Smooth muscle cell (in vitro differentiated cells): ENCODE data around the gene CHAD. TPM values are rescaled to one million over a fixed set of nuclear protein-coding genes. Genes with fewer than 3 reads are reported as not detected.
"Not testable (repeated sequence)": the region's sequence is repeated elsewhere in the genome, so short reads cannot be mapped to it uniquely, and the experiment has no call there.

Experiments used
- DNase-seq: peaks from one replicate; lab custom pipeline; 2025; ENCODE audit not compliant: unreplicated experiment; lab: John Stamatoyannopoulos, UW
- H2AFZ ChIP-seq: fragments of 200-600 bp; sonication (generic); 2 replicates; pipeline ENCODE4 v1.6.0; 2016; ENCODE audit warnings: antibody characterized with exemption, low read depth, mild to moderate bottlenecking
- H3F3A ChIP-seq: fragments of 200-600 bp; sonication (generic); 2 replicates; pipeline ENCODE4 v1.6.0; 2017; ENCODE audit warnings: antibody characterized with exemption, low read depth
- H3K27ac ChIP-seq: fragments of 200-600 bp; sonication (generic); 2 replicates; pipeline ENCODE4 v1.5.1; 2016; ENCODE audit warnings: low read depth, mild to moderate bottlenecking
- H3K27me3 ChIP-seq: fragments of 200-600 bp; sonication (generic); 2 replicates; pipeline ENCODE4 v1.6.1; 2016; ENCODE audit warnings: low read depth, mild to moderate bottlenecking
- H3K36me3 ChIP-seq: fragments of 200-600 bp; sonication (generic); 2 replicates; pipeline ENCODE4 v1.5.1; 2016; ENCODE audit warnings: low read depth
- H3K4me1 ChIP-seq: fragments of 200-600 bp; sonication (generic); 2 replicates; pipeline ENCODE4 v1.5.1; 2016; ENCODE audit warnings: low read depth
- H3K4me2 ChIP-seq: fragments of 200-600 bp; sonication (generic); 2 replicates; pipeline ENCODE4 v1.6.0; 2016; ENCODE audit warnings: mild to moderate bottlenecking
- H3K4me3 ChIP-seq: fragments of 200-600 bp; sonication (generic); 2 replicates; pipeline ENCODE4 v1.5.1; 2016; ENCODE audit warnings: mild to moderate bottlenecking
- H3K79me2 ChIP-seq: fragments of 200-600 bp; sonication (generic); 2 replicates; pipeline ENCODE4 v1.6.0; 2016; ENCODE audit warnings: low read depth, mild to moderate bottlenecking
- H3K9ac ChIP-seq: fragments of 200-600 bp; sonication (generic); 2 replicates; pipeline ENCODE4 v1.6.0; 2016; ENCODE audit warnings: low read depth
- H3K9me3 ChIP-seq: fragments of 200-600 bp; sonication (generic); replicated peaks from 2 replicates; pipeline ENCODE4 v1.5.1; 2016; ENCODE audit warnings: low read depth
- H4K20me1 ChIP-seq: fragments of 200-600 bp; sonication (generic); 2 replicates; pipeline ENCODE4 v1.6.0; 2016; ENCODE audit warnings: low read depth
- WGBS: methylation state at CpG from one replicate; pipeline ENCODE4 v1.1.7; 2016; ENCODE audit warnings: low lambda C conversion rate; 5-methylcytosine and 5-hydroxymethylcytosine counted together
- polyA plus RNA-seq: library from polyadenylated mRNA; unstranded; fragments of >200 nt; fragmentation: Nextera tagmentation; extraction: Ambion mirVana; gene quantifications from 2 replicates; pipeline ENCODE4 v1.2.1, GENCODE V29; 2016
- total RNA-seq: library from RNA; depleted of rRNA; stranded (reverse); fragments of >200 nt; gene quantifications from 2 replicates; pipeline ENCODE4 v1.2.3, GENCODE V29; 2014
- TF ChIP-seq, protein P1 (sequence below): fragments of 200-600 bp; sonication (generic); IDR thresholded peaks from 2 replicates; pipeline ENCODE4 v1.5.1; 2017; ENCODE audit warnings: borderline replicate concordance, mild to moderate bottlenecking, antibody characterized with exemption; ENCODE audit not compliant: insufficient read depth, poor library complexity, severe bottlenecking

The CHAD gene
- total and polyA plus RNA-seq, 2 experiments from 2014 or later: 0.43 TPM; not detected in 1

- 92% methylated on average over 18 of the region's 18 CpGs for WGBS
- DNase-seq: no peak
- TF ChIP-seq, protein P1, sequence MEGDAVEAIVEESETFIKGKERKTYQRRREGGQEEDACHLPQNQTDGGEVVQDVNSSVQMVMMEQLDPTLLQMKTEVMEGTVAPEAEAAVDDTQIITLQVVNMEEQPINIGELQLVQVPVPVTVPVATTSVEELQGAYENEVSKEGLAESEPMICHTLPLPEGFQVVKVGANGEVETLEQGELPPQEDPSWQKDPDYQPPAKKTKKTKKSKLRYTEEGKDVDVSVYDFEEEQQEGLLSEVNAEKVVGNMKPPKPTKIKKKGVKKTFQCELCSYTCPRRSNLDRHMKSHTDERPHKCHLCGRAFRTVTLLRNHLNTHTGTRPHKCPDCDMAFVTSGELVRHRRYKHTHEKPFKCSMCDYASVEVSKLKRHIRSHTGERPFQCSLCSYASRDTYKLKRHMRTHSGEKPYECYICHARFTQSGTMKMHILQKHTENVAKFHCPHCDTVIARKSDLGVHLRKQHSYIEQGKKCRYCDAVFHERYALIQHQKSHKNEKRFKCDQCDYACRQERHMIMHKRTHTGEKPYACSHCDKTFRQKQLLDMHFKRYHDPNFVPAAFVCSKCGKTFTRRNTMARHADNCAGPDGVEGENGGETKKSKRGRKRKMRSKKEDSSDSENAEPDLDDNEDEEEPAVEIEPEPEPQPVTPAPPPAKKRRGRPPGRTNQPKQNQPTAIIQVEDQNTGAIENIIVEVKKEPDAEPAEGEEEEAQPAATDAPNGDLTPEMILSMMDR: no peak
- H3K4me3 ChIP-seq: no peak overlapping the region
- peaks cover 14% of the 10 kb centered on the region for H3K79me2 ChIP-seq
- H3K27ac ChIP-seq: no peak overlapping the region
- H3K9me3 ChIP-seq: no peaks in the 10 kb centered on the region
- peaks cover 5% of the 10 kb centered on the region for H3K4me1 ChIP-seq
- peaks cover 12% of the 10 kb centered on the region for H4K20me1 ChIP-seq
- H3K9ac ChIP-seq: no peak overlapping the region
- no peak overlapping the region for H3K4me2 ChIP-seq
- H2AFZ ChIP-seq: no peak overlapping the region
- H3F3A ChIP-seq: peaks cover 6% of the 10 kb centered on the region
- H3K27me3 ChIP-seq: peaks cover 19% of the 10 kb centered on the region
- H3K36me3 ChIP-seq: no peaks in the 10 kb centered on the region
These were observed 8.1 kb upstream of the CHAD start for GRCh38 chr17:50476545-50477315.

DNA sequence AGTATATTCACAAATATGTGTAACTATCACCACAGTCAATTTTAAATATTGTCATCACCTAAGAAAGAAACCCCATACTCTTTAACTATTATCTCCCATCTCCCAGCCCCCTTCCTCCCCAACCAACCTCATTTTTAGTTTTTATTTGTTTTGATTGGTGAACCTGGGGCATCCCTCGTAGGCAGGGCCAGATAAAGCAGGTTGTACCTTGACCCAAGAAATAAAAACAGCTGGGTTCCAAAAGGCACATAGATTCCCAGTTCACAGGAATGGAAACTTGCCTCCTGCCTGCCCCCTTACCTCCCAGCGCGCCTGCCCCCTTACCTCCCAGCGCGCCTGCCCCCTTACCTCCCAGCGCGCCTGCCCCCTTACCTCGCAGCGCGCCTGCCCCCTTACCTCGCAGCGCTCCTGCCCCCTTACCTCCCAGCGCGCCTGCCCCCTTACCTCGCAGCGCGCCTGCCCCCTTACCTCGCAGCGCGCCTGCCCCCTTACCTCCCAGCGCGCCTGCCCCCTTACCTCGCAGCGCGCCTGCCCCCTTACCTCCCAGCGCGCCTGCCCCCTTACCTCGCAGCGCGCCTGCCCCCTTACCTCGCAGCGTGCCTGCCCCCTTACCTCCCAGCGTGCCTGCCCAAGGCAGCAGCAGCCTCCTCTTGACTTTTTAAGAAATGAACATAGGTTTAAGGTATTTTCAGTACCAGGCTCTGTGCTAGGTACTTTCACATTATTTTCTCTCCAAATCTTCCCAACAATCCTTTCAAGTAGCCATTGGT, 7.3 kb upstream of the CHAD start:
- 11% methylated on average over 18 of the region's 33 CpGs for WGBS
- not testable (repeated sequence) for H3K4me2 ChIP-seq, H3F3A ChIP-seq, H3K9ac ChIP-seq, H3K27ac ChIP-seq, H2AFZ ChIP-seq, H3K4me1 ChIP-seq, H3K79me2 ChIP-seq, H3K36me3 ChIP-seq, H3K9me3 ChIP-seq, DNase-seq, H3K4me3 ChIP-seq
- H4K20me1 ChIP-seq: peaks cover 12% of the 10 kb centered on the region
- peaks cover 19% of the 10 kb centered on the region for H3K27me3 ChIP-seq

GRCh38 chr17:50475362-50475761, 6.7 kb upstream of the CHAD start:
- TF ChIP-seq, protein P1: no peak
- Histone ChIP-seq H3K4me2 (no peak overlapping the region), H3K27ac (no peak overlapping the region), H3K9ac (no peak overlapping the region), H3K4me3 (no peak overlapping the region), H3F3A (peaks cover 6% of the 10 kb centered on the region), H3K4me1 (peaks cover 5% of the 10 kb centered on the region), H4K20me1 (peaks cover 8% of the 10 kb centered on the region), H3K9me3 (no peaks in the 10 kb centered on the region), H3K36me3 (no peaks in the 10 kb centered on the region), H2AFZ (no peak overlapping the region), H3K79me2 (peaks cover 6% of the 10 kb centered on the region), H3K27me3 (peaks cover 19% of the 10 kb centered on the region)
- DNase-seq: no peak
- WGBS: 79% methylated on average over 4 of the region's 4 CpGs

- Histone ChIP-seq H3K36me3 (no peaks in the 10 kb centered on the region), H3K27me3 (peaks cover 19% of the 10 kb centered on the region), H3K4me3 (no peak overlapping the region), H3K9ac (no peak overlapping the region), H3K27ac (no peak overlapping the region), H3K9me3 (no peaks in the 10 kb centered on the region), H3K4me2 (no peak overlapping the region), H4K20me1 (no peaks in the 10 kb centered on the region), H3F3A (peaks cover 6% of the 10 kb centered on the region), H3K79me2 (no peaks in the 10 kb centered on the region), H2AFZ (no peak overlapping the region), H3K4me1 (peaks cover 5% of the 10 kb centered on the region)
- 87% methylated on average over 6 of the region's 6 CpGs for WGBS
- no peak for DNase-seq
- TF ChIP-seq, protein P1: no peak
These were observed 5.8 kb upstream of the CHAD start for GRCh38 chr17:50474523-50474922.
